HG03025 (cell line): ENCODE measurements around the gene OR6N2.

Experiments used
- ATAC-seq: cut with Tn5 transposase; IDR thresholded peaks from one replicate; pipeline ENCODE4 v1.9.1; 2021; ENCODE audit warnings: mild to moderate bottlenecking, moderate library complexity; ENCODE audit not compliant: unreplicated experiment, low FRiP score

Gene OR6N2

GRCh38 chr1:158781104-158781503, at the start of gene OR6N2:
Gene OR6N2 (minus strand): TSS chr1:158781204. CDS start chr1:158777635, 3,569 bp downstream.
- no peak for ATAC-seq

DNA sequence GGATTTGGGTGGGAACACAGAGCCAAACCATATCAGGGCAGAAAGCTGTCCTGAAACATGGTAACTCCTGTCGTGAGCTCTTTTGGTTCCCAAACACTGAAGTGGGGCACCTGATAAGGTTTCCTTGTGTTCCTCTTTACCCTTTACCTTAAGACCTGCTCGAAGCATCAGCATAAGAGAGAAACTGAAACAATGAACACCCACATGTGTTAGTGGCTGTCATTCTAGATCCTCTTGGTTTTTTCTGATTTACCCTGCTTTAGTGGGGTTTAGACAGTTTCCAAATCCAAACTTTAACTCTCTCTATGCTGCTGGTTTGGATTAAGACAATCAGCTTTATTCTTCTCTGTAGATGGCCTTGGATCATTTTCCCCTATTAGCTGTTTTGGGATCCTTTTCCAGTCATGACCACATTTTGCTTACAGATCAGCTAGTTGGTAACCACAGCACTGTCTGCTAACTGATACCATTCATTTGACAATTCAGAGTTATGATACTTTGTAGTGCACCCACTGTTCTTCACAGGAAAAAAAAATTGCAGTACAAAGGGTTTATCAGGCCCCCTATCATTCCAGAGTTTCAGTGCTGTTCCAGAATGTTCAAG, 49.2 kb upstream of the OR6N2 start:
- peak; percentile 57 for ATAC-seq

- no peak for ATAC-seq
Observed at GRCh38 chr1:158821723-158822122, 40.7 kb upstream of the OR6N2 start.

DNA sequence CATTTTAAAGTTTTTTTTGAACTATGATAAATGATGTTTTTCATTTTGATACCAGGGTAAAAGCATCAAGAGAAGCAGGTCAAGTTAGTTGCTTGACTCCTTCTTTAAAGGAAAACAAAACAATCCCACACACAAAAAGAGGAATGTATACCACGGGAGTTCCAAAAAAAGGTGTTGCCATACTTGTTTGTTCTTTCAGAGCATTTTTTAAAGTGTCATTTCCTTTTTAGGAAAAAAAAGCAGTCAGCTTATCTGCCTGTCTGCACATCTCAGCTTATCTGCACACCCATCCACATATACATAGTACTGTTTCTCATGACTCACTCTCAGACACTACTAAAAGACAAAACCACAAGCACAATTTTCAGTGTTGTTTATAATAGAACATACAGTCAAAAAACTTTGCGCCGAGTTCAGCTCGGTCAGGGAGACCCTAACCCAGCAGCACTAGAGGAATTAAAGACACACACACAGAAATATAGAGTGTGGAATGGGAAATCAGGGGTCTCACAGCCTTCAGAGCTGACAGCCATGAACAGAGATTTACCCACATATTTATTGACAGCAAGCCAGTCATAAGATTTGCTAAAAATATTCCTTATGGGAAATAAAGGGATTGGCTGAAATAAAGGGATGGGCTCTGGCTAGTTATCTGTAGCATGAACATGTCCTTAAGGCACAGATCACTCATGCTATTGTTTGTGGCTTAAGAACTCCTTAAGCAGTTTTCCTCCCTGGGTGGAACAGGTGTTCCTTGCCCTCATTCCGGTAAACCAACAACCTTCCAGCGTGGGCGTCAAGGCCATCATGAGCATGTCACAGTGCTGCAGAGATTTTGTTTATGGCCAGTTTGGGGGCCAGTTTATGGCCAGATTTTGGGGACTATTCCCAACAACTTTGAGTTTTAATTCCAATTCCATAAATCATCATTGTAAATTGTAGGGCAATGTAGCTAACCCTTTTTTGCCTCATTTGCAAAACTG, 38.7 kb upstream of the OR6N2 start:
- peak; percentile 96 for ATAC-seq

DNA sequence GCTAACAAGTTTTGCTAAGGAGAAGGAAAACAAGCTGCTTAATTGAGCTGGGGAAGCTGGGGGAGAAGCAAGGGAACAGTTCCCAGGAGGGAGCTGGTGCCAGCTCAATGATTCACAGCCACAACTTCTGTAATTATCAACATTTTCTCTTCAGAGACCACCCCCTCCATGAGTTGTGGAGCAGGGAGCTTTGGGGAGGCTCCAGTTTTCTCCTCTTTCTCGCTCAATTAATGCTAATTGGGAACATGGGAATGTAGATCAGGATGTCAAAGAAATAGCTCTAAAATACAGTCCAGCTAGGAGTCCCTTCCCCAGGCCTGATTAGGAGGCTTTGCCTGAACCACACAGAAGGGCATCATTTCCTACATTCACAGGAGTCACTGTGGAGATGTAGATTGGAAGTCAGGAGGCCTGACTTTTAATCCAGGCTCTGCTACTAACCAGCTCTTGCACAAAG, 38.0 kb upstream of the OR6N2 start:
- no peak for ATAC-seq

DNA sequence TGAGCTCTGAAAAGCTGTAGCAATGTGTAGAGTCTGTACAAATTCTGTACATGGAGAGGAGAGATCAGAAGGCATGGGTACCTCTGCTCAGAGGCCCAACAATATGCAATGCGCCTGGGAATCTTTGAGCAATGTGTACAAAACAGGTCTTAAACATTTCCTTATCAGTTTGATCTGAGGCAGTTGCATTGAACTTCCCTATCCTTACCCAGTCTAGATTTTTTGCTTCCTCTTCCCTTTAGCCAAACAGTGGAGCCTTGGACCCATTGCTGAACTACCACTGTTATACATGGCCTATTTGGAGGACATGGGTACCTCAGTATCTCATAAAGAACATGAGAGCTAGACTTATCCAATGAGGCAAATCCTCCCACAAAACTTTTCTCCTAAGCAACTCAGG, 37.6 kb upstream of the OR6N2 start:
- no peak for ATAC-seq

GRCh38 chr1:158814970-158815369, 34.0 kb upstream of the OR6N2 start:
- ATAC-seq = no peak

DNA sequence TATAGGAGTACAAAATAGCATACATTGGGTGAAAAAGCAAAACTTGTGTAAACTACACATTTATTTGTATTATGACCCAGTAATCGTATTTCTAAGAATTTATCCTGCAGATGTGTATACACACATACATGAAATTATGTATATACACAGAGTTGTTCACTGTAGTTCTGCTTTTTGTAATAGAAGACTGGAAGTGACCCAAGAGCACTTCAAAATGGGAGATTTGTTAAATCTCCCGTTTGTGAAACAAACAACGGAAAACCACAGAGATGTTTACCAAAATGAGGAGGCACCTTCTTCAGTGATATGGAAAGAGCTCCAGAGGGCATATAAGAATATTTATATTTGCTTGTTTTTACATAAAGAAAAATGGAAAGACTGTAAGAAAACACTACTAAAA, 32.2 kb upstream of the OR6N2 start:
- no peak for ATAC-seq

DNA sequence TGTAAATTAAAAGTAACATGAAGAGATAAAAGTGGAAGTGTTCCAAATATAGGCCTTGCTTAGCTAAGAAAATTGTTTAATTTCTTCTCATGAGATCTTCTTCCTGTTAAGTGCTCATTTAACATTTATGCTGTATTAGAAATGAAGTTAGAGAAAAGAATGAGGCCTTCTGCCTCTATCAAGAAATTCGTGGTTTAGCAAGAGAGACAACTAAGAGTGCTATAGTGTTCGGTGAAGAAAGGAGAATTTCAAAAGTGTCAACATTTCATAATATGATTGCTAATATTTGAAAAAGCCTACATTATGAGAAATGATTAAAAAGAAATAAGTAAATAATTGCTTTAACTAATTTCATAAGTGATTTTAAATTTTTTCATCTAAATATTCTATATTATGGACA, 31.3 kb upstream of the OR6N2 start:
- ATAC-seq = no peak

GRCh38 chr1:158810311-158810710, 29.3 kb upstream of the OR6N2 start:
- no peak for ATAC-seq

DNA sequence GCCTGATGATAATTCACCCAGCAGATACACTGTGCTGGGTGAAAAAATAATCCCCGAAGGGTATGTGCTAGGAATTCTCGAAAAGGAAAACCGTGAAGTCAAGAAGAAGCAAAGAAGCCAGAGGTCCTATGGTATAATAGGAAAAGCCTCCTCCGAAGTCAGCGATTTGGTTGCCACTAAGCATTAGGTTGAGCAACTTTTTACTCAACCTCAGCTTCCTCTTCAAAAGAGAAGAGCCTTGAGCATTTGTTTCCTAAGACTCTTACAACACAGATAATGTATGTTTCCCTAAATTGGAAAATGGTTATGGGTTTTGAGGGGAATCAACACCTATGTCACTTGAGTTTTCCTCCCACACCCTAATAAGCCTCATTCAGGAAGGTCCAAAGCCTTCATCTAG, 28.9 kb upstream of the OR6N2 start:
- ATAC-seq = no peak

- ATAC-seq = no peak
Observed at GRCh38 chr1:158809256-158809655, 28.3 kb upstream of the OR6N2 start.

DNA sequence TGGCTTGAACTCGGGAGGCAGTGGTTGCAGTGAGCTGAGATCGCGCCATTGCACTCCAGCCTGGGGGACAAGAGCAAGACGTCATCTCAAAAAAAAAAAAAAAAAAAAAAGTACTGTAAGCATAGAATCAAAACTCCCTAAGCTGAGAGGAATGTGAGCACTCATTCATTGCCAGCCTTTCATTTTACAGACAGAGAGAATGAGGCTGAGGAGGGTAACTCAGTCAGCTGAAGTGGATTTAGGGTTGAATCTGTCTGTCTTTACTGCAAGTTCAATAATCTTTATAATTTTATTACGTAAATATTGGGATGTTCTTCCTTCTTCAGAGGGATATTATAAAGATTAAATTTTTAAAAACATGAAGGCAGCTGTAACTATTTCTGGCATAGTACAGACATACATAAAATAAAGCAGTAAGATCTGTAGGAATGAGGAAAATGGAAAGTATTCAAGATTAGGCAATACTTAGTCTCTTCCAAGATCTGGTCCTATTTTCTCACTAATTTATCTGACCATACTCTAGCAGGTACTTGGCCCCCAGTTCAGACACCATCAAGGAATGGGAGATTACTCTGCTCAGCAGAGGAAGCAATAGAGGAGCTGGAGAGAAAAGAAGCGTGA, 26.0 kb upstream of the OR6N2 start:
- ATAC-seq = no peak

DNA sequence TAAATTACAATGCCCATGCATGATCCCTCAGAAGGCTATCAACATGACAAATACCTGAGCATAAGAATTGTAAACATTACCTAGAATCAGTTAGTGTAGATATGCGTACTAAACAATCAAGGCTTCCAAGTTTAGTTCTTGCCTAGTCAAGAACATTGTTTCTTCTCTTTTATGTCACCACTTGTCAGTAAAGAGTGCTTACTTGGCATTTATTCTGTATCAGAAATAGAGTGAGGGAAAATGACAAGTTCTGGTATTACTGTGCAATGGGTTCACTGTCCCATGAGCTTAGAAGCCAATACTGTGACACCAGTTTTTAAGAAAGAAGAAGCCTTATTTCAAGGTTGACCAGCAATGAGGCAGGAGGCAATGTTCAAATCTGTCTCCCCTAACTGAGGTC, 22.7 kb upstream of the OR6N2 start:
- no peak for ATAC-seq

GRCh38 chr1:158801396-158801795, 20.4 kb upstream of the OR6N2 start:
- no peak for ATAC-seq

- no peak for ATAC-seq
Observed at GRCh38 chr1:158800526-158800925, 19.5 kb upstream of the OR6N2 start.

DNA sequence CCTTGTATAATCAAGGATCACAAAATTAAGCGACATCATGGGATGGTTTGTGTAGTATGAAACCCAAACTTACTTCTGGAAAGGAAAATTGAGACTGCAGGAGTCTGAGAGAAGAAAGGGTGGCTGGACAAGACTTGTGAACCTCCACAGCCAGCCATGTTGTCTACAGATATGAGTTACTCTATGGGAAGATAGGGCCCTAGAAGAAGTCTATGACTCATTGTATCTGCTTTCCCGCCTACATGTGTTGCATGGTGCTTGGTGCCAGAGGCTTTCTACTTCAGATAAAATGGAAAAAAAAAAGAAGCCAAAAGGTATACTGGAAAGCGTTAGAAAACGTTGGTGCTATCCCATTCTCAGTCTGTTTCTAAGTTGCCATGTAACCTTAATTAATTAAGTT, 18.7 kb upstream of the OR6N2 start:
- no peak for ATAC-seq

- no peak for ATAC-seq
Observed at GRCh38 chr1:158798531-158798930, 17.5 kb upstream of the OR6N2 start.

GRCh38 chr1:158794247-158794646, 13.2 kb upstream of the OR6N2 start:
- ATAC-seq = no peak

- no peak for ATAC-seq
Observed at GRCh38 chr1:158793604-158794003, 12.6 kb upstream of the OR6N2 start.
